Subcutaneous adipose tissue (tissue), 4 donors: ENCODE results near the gene SNTG2. TPM values are rescaled to one million over a fixed set of nuclear protein-coding genes. Genes with fewer than 3 reads are reported as not detected.

ENCODE experiments used
- CTCF ChIP-seq: fragments of 450-650 bp; IDR thresholded peaks from one replicate; pipeline ENCODE4 v1.5.1; 2016; ENCODE audit warnings: low read depth, mild to moderate bottlenecking, control low read depth, antibody characterized with exemption, moderate library complexity
- total RNA-seq, 4 donors: library from RNA; depleted of rRNA; stranded (reverse); fragments of >200 nt; gene quantifications; one replicate each; pipeline ENCODE4 v1.1.0, GENCODE V29; 2016

SNTG2 gene
- total RNA-seq, 4 donors from 2014 or later, result 4.2 to 17.4 (median 11.3) TPM

DNA sequence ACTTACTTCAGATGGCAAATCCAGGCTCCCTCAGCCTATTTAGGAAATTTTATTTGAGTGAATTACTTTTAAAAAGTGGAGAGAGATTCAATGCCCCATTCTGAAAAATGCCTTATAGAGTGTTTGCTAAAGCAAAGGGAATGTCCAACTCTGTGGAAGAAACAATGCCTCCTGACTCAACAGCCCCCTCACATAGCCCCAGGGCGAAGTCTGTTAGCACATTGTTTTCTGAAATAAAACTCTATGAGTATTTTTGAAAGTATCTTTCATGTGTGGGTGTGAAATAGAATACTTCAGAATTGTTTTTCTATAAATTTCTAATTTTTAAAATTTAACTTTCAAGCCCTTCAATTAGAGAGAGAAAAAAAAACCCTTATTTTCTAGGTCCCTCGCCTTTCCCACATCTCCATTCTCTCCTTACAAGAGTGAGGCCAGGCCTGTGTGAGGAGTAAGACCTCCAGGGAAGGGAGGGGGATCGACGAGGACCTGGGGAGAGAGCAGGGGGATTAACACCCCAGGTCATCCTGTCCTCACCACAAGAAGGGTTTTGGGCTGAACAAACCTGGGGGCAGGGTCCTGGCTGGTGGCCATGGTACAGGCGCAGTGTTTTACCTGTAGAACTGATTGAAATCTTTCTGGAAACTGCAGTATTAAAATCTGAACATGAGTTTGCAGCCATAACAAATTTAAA lies 141.4 kb downstream of the SNTG2 start:
- TF ChIP-seq CTCF, result no peak

- TF ChIP-seq CTCF, result no peak
Measured at GRCh38 chr2:1097101-1097500, 146.5 kb downstream of the SNTG2 start.

DNA sequence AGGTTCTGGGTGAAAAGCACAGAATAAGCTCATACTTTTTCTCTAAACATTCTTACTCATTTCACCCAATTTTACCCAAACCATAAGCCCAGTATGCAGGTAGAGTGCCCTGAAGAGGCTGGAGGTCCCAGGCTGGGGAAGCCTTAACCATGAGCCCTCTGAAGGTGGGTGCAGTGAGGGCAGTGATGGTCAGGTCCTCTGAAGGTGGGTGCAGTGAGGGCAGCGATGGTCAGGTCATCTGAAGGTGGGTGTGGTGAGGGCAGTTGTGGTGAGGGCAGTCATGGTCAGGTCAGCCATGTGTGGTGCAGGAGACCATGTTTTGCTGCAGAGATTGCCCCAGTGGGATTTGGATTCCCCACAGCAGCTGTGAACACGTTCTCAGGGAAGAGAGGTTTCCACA lies 148.8 kb downstream of the SNTG2 start:
- no peak for TF ChIP-seq CTCF

GRCh38 chr2:1101011-1101782 lies 150.5 kb downstream of the SNTG2 start:
- TF ChIP-seq CTCF, result no peak

DNA sequence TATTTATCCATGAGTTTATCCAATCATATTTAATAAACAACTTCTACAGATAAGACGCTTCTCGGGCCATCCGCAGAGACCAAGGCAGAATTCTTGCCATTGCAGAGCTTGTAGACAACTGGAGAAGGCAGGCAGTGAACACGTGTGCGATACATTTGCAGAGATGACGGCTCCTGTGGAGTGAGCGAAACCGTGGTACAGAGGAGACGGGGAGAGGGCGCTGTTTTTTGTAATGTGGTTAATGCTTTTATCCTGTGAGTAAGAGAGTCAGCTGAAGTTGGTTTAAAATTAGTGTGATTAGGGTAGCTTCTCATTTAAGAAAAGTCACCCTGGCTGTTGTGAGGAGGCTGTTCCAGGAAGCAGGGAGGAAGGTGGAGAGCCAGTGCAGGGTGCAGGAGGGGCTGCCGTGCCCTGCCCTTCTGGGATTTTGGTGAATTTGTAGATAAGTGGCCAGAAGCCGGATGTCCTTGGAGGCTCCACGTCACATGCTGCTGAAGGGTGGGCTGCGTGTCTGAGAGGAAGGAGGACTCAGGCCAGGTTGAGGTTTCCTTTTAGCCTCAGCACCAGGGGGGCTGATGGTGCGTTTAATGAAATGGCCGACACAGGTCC lies 151.4 kb downstream of the SNTG2 start:
- no peak for TF ChIP-seq CTCF

DNA sequence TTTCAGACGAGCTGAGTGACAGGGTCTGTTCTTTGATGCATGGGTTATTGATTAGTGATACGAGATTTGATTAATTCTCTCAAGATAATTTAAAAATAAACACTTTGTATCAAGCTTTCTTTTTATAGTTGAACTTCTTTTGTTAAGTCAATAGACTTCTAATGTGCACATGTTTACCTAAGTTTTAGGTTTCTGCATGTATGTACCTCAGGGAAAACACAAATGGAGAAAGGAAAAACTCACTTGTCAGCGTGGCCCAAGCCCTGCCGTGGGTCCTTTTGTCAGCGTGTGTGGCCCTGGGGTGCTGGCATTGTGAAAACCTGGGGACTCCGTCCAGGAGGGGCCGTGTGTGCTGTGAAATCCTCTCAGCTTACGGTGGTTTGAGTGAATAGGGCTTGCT lies 153.7 kb downstream of the SNTG2 start:
- no peak for TF ChIP-seq CTCF

DNA sequence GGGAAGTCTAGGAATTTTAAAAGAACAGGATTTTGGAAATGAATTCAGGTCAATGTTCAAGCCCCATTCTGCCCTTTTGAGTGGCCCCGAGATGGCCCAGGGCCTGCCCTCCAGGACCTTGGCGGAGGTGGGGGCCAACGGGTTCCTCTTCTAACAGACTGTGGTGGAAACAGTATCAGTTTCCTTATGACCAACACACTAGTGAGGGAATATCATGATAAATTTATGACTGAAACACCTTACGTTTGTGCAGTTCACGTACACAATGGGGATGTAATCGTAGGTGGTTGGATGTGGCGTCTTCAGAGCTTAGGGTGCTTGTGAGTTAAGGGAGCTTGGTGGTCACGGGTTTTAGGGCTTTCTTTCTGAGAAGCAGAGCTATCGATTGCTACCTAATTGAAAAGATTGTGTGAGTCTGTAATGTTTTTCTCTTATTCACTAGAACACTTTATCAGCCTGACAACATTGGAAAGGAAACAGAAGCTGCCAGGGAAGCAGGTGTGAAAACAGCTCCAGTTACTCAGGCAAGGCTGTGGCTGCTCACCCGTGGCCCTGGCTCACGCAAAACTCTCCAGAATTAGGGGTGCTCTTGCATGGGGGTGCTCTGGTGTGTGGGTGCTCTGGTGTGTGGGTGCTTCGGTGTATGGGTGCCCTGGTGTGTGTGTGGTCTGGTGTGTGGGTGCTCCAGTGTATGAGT lies 165.3 kb downstream of the SNTG2 start:
- TF ChIP-seq CTCF, result no peak
